Erythroblast (primary cell): ENCODE data around the gene COL6A3.

Experiments
- GATA1 ChIP-seq: IDR thresholded peaks from 2 replicates; pipeline ENCODE4 v1.6.1; 2011; ENCODE audit warnings: low read depth, mild to moderate bottlenecking, control low read depth, low read length, moderate library complexity
- POLR2A ChIP-seq: IDR thresholded peaks from 2 replicates; pipeline ENCODE4 v1.6.1; 2011; ENCODE audit warnings: mild to moderate bottlenecking, low read length

DNA sequence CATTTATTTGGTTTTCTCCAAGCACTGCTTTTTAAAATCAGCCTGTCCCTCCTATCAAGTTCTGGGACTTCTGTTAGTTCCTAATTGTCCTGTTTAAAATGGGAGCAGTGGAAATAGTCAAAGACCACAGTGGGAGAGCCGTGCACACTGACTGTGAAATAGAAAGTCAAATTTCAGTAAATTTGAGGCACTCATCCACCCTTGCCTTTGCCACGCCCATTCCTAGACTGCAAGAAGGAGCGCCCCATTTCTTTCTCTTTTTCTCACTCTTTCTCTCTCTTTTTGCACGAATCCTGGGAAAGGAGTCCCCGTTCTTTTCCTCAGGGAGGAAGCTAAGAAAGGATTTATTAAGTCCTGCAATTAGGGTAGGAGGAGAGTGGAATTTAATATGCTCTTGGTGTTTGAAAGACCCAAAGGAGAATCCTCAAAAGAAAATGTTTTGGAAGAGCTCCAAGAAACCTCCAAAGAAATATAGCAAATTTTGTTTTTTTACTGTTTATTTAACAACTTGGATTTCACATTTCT, 7.5 kb downstream of the COL6A3 start:
- TF ChIP-seq POLR2A, result no peak
- TF ChIP-seq GATA1, result no peak
